HEK293 (cell line): ENCODE measurements around the gene NLGN3.

Experiments used
- CTCF ChIA-PET: fragments of 350-600 bp; formaldehyde crosslinking; extraction: SDS; loops from one replicate; lab custom pipeline; 2021; ENCODE audit warnings: antibody characterized with exemption; lab: Yijun Ruan, JAX
- POLR2A ChIA-PET: fragments of 300-600 bp; formaldehyde crosslinking; extraction: SDS; loops from one replicate; lab custom pipeline; 2020; ENCODE audit warnings: antibody characterized with exemption, inconsistent platforms; lab: Yijun Ruan, JAX
- H3K27ac ChIP-seq: fragments of 200-500 bp; sonication (Bioruptor generic); 2 replicates; pipeline ENCODE4 v1.5.1; 2014; ENCODE audit warnings: low read depth, low read length, control low read depth, inconsistent platforms; ENCODE audit errors: extremely low read depth
- H3K36me3 ChIP-seq, 2 experiments: fragments of 200-500 bp in 1 of 2; sonication (Bioruptor generic) in 1 of 2; 1 replicate in 1 of 2; 2 replicates in 1 of 2; pipeline ENCODE4 v1.5.1; 2014 to 2017; ENCODE audit warnings: inconsistent platforms in 2 of 2, low read length in 2 of 2; ENCODE audit not compliant: control insufficient read depth in 2 of 2, insufficient read depth in 1 of 2
- H3K4me1 ChIP-seq: fragments of 200-500 bp; sonication (Bioruptor generic); 2 replicates; pipeline ENCODE4 v1.5.1; 2014; ENCODE audit warnings: mild to moderate bottlenecking, low read length, inconsistent platforms; ENCODE audit not compliant: control insufficient read depth, insufficient read depth
- H3K4me3 ChIP-seq: 2 replicates; pipeline ENCODE4 v1.5.1; 2011; ENCODE audit warnings: low read depth, mild to moderate bottlenecking, control low read depth, low read length, moderate library complexity
- H3K9me3 ChIP-seq: fragments of 200-500 bp; sonication (Bioruptor generic); 2 replicates; pipeline ENCODE4 v1.5.1; 2014; ENCODE audit warnings: low read depth, low read length, inconsistent platforms; ENCODE audit not compliant: control insufficient read depth, insufficient read depth
- BCL11B ChIP-seq: fragments of 450-650 bp; formaldehyde crosslinking; IDR thresholded peaks from 2 replicates; pipeline ENCODE4 v1.5.1; 2016; ENCODE audit warnings: low read depth, missing biosample characterization, missing genetic modification characterization
- GLIS2 ChIP-seq: fragments of 450-650 bp; formaldehyde crosslinking; IDR thresholded peaks from 2 replicates; pipeline ENCODE4 v1.5.1; 2016; ENCODE audit warnings: missing biosample characterization, missing genetic modification characterization
- SCRT2 ChIP-seq: fragments of 450-650 bp; formaldehyde crosslinking; IDR thresholded peaks from 2 replicates; pipeline ENCODE4 v1.5.1; 2016; ENCODE audit warnings: missing biosample characterization, missing genetic modification characterization
- ZBTB7A ChIP-seq: fragments of 450-650 bp; formaldehyde crosslinking; IDR thresholded peaks from 2 replicates; pipeline ENCODE4 v1.5.1; 2016; ENCODE audit warnings: low read depth, missing biosample characterization, missing genetic modification characterization
- ZNF133 ChIP-seq: fragments of 450-650 bp; formaldehyde crosslinking; IDR thresholded peaks from 2 replicates; pipeline ENCODE4 v1.5.1; 2016; ENCODE audit warnings: missing biosample characterization, missing genetic modification characterization
- ZNF175 ChIP-seq: fragments of 450-650 bp; formaldehyde crosslinking; IDR thresholded peaks from 2 replicates; pipeline ENCODE4 v1.5.1; 2016; ENCODE audit warnings: missing biosample characterization, missing genetic modification characterization
- ZNF19 ChIP-seq: fragments of 450-650 bp; formaldehyde crosslinking; IDR thresholded peaks from 2 replicates; pipeline ENCODE4; 2016; ENCODE audit warnings: missing biosample characterization, missing genetic modification characterization, low read depth
- ZNF2 ChIP-seq: fragments of 450-650 bp; formaldehyde crosslinking; IDR thresholded peaks from 2 replicates; pipeline ENCODE4 v1.5.1; 2016; ENCODE audit warnings: missing biosample characterization, missing genetic modification characterization
- ZNF23 ChIP-seq: fragments of 450-650 bp; formaldehyde crosslinking; IDR thresholded peaks from 2 replicates; pipeline ENCODE4 v1.5.1; 2016; ENCODE audit warnings: missing biosample characterization, missing genetic modification characterization, borderline replicate concordance
- ZNF302 ChIP-seq: fragments of 450-650 bp; formaldehyde crosslinking; IDR thresholded peaks from 2 replicates; pipeline ENCODE4 v1.5.1; 2016; ENCODE audit warnings: missing biosample characterization, missing genetic modification characterization, low read depth
- ZNF473 ChIP-seq: fragments of 450-650 bp; formaldehyde crosslinking; IDR thresholded peaks from 2 replicates; pipeline ENCODE4 v1.5.1; 2017; ENCODE audit warnings: missing biosample characterization, missing genetic modification characterization
- ZNF510 ChIP-seq: fragments of 450-650 bp; formaldehyde crosslinking; IDR thresholded peaks from 2 replicates; pipeline ENCODE4 v1.5.1; 2018; ENCODE audit warnings: mild to moderate bottlenecking, missing genetic modification characterization, missing biosample characterization; ENCODE audit not compliant: insufficient replicate concordance
- ZNF530 ChIP-seq: fragments of 450-650 bp; formaldehyde crosslinking; IDR thresholded peaks from 2 replicates; pipeline ENCODE4 v1.5.1; 2016; ENCODE audit warnings: low read depth, missing biosample characterization, missing genetic modification characterization
- ZNF626 ChIP-seq: fragments of 450-650 bp; sonication (Bioruptor Pico); formaldehyde crosslinking; IDR thresholded peaks from 2 replicates; pipeline ENCODE4 v1.5.1; 2018; ENCODE audit warnings: missing biosample characterization, missing genetic modification characterization, inconsistent platforms
- ZNF707 ChIP-seq: fragments of 450-650 bp; formaldehyde crosslinking; IDR thresholded peaks from 2 replicates; pipeline ENCODE4 v1.5.1; 2016; ENCODE audit warnings: missing biosample characterization, missing genetic modification characterization
- ZNF792 ChIP-seq: fragments of 450-650 bp; formaldehyde crosslinking; IDR thresholded peaks from 2 replicates; pipeline ENCODE4 v1.5.1; 2016; ENCODE audit warnings: missing biosample characterization, missing genetic modification characterization
- ZNF843 ChIP-seq: fragments of 450-650 bp; formaldehyde crosslinking; IDR thresholded peaks from 2 replicates; pipeline ENCODE4 v1.5.1; 2016; ENCODE audit warnings: missing biosample characterization, missing genetic modification characterization
- TF ChIP-seq, protein P1 (sequence below): fragments of 450-650 bp; formaldehyde crosslinking; IDR thresholded peaks from 2 replicates; pipeline ENCODE4 v1.5.1; 2016; ENCODE audit warnings: missing biosample characterization, missing genetic modification characterization
- TF ChIP-seq, protein P2 (sequence below): fragments of 450-650 bp; formaldehyde crosslinking; IDR thresholded peaks from 2 replicates; pipeline ENCODE4 v1.5.1; 2016; ENCODE audit warnings: missing biosample characterization, missing genetic modification characterization
- TF ChIP-seq, protein P3 (sequence below): fragments of 450-650 bp; formaldehyde crosslinking; IDR thresholded peaks from 2 replicates; pipeline ENCODE4 v1.5.1; 2016; ENCODE audit warnings: missing biosample characterization, missing genetic modification characterization
- TF ChIP-seq, protein P4 (sequence below): fragments of 450-650 bp; formaldehyde crosslinking; IDR thresholded peaks from 2 replicates; pipeline ENCODE4 v1.5.1; 2016; ENCODE audit warnings: missing biosample characterization, missing genetic modification characterization, low read depth
- TF ChIP-seq, protein P5 (sequence below): fragments of 450-650 bp; formaldehyde crosslinking; IDR thresholded peaks from 2 replicates; pipeline ENCODE4 v1.5.1; 2016; ENCODE audit warnings: missing biosample characterization, missing genetic modification characterization
- TF ChIP-seq, protein P6 (sequence below): fragments of 450-650 bp; formaldehyde crosslinking; IDR thresholded peaks from 2 replicates; pipeline ENCODE4 v1.5.1; 2016; ENCODE audit warnings: missing biosample characterization, missing genetic modification characterization

NLGN3 gene

DNA sequence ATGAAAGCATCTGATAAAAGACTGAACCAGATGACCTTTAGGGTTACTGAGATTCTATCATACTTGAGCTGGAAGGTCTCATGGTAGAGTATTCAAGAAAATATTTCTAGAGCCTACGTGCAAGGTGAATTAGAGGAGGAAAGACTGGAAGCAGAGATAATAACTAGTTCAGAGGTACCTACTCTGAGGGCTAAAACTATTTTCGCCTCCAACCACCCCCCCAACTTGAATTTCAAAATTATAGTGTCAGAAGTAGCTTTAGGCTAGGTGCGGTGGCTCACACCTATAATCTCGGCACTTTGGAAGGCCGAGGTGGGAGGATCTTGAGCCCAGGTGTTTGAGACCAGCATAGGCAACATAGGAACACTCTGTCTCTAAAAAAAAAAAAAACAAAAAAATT is 30.9 kb downstream of the NLGN3 start:
- H3K4me3 ChIP-seq, result no peak overlapping the region
- H3K27ac ChIP-seq, result no peak overlapping the region
- H3K9me3 ChIP-seq, result no peaks in the 10 kb centered on the region; the same call in 1 of the 2 replicates
- TF ChIP-seq ZNF626 (tag by site-specific recombination) (no peak), BCL11B (tag by site-specific recombination) (no peak), ZNF530 (tag by site-specific recombination) (no peak), ZNF707 (tag by site-specific recombination) (no peak), ZNF23 (tag by site-specific recombination) (no peak), ZNF792 (tag by site-specific recombination) (no peak), ZNF843 (tag by site-specific recombination) (no peak), SCRT2 (tag by site-specific recombination) (no peak), ZNF19 (tag by site-specific recombination) (no peak), GLIS2 (tag by site-specific recombination) (no peak), ZNF133 (no peak), ZNF302 (no peak), ZNF473 (tag by site-specific recombination) (no peak)
- TF ChIP-seq, protein P1, sequence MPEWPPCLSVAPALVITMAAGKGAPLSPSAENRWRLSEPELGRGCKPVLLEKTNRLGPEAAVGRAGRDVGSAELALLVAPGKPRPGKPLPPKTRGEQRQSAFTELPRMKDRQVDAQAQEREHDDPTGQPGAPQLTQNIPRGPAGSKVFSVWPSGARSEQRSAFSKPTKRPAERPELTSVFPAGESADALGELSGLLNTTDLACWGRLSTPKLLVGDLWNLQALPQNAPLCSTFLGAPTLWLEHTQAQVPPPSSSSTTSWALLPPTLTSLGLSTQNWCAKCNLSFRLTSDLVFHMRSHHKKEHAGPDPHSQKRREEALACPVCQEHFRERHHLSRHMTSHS (tag by site-specific recombination), result no peak
- TF ChIP-seq, protein P2, sequence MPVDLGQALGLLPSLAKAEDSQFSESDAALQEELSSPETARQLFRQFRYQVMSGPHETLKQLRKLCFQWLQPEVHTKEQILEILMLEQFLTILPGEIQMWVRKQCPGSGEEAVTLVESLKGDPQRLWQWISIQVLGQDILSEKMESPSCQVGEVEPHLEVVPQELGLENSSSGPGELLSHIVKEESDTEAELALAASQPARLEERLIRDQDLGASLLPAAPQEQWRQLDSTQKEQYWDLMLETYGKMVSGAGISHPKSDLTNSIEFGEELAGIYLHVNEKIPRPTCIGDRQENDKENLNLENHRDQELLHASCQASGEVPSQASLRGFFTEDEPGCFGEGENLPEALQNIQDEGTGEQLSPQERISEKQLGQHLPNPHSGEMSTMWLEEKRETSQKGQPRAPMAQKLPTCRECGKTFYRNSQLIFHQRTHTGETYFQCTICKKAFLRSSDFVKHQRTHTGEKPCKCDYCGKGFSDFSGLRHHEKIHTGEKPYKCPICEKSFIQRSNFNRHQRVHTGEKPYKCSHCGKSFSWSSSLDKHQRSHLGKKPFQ, result no peak
- TF ChIP-seq, protein P3, sequence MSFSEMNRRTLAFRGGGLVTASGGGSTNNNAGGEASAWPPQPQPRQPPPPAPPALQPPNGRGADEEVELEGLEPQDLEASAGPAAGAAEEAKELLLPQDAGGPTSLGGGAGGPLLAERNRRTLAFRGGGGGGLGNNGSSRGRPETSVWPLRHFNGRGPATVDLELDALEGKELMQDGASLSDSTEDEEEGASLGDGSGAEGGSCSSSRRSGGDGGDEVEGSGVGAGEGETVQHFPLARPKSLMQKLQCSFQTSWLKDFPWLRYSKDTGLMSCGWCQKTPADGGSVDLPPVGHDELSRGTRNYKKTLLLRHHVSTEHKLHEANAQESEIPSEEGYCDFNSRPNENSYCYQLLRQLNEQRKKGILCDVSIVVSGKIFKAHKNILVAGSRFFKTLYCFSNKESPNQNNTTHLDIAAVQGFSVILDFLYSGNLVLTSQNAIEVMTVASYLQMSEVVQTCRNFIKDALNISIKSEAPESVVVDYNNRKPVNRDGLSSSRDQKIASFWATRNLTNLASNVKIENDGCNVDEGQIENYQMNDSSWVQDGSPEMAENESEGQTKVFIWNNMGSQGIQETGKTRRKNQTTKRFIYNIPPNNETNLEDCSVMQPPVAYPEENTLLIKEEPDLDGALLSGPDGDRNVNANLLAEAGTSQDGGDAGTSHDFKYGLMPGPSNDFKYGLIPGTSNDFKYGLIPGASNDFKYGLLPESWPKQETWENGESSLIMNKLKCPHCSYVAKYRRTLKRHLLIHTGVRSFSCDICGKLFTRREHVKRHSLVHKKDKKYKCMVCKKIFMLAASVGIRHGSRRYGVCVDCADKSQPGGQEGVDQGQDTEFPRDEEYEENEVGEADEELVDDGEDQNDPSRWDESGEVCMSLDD (tag by site-specific recombination), result no peak
- TF ChIP-seq, protein P4, sequence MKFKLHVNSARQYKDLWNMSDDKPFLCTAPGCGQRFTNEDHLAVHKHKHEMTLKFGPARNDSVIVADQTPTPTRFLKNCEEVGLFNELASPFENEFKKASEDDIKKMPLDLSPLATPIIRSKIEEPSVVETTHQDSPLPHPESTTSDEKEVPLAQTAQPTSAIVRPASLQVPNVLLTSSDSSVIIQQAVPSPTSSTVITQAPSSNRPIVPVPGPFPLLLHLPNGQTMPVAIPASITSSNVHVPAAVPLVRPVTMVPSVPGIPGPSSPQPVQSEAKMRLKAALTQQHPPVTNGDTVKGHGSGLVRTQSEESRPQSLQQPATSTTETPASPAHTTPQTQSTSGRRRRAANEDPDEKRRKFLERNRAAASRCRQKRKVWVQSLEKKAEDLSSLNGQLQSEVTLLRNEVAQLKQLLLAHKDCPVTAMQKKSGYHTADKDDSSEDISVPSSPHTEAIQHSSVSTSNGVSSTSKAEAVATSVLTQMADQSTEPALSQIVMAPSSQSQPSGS (tag by site-specific recombination), result no peak
- no peaks in the 10 kb centered on the region for H3K36me3 ChIP-seq
- no peaks in the 10 kb centered on the region for H3K4me1 ChIP-seq
- CTCF ChIA-PET, result interaction anchor here (0.6 kb wide), 1 partner anchor 86 kb away, joined by 3 read pairs; no protein-coding TSS in a partner anchor
- POLR2A ChIA-PET, result no interaction called here

DNA sequence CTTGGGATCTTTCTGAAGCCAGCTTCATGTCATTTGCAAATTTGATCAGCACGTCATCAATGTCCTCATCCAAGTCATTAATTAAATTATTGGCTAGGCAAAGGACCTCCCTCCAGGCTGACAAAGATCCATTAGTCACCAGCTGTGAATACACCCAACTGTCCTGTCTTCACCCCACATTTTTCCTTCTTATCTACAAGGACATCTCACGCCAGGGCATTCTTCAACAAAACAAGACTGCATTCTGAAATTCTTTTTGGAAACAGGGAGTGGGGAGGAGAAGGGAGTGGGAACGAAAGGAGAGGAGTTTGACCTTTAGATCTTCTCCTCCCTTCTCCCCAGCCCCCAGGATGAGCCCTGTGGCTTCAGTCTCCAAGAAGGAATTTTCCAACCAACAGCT is 32.7 kb downstream of the NLGN3 start:
- H3K4me1 ChIP-seq, result peaks cover under 1% of the 10 kb centered on the region; the same call in 1 of the 2 replicates
- ChIA-PET POLR2A (no interaction called here), CTCF (interaction anchor here (0.7 to 6.6 kb wide), 6 partner anchors 178 to 1137 kb away, joined by 3 to 40 read pairs (median 3); no protein-coding TSS in a partner anchor)
- no peak overlapping the region for H3K4me3 ChIP-seq
- TF ChIP-seq ZNF2 (tag by site-specific recombination) (no peak), SCRT2 (tag by site-specific recombination) (no peak), ZNF175 (tag by site-specific recombination) (no peak), ZNF510 (tag by site-specific recombination) (no peak), ZBTB7A (no peak)
- TF ChIP-seq, protein P5, sequence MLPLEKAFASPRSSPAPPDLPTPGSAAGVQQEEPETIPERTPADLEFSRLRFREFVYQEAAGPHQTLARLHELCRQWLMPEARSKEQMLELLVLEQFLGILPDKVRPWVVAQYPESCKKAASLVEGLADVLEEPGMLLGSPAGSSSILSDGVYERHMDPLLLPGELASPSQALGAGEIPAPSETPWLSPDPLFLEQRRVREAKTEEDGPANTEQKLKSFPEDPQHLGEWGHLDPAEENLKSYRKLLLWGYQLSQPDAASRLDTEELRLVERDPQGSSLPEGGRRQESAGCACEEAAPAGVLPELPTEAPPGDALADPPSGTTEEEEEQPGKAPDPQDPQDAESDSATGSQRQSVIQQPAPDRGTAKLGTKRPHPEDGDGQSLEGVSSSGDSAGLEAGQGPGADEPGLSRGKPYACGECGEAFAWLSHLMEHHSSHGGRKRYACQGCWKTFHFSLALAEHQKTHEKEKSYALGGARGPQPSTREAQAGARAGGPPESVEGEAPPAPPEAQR (tag by site-specific recombination), result no peak
- TF ChIP-seq, protein P6, sequence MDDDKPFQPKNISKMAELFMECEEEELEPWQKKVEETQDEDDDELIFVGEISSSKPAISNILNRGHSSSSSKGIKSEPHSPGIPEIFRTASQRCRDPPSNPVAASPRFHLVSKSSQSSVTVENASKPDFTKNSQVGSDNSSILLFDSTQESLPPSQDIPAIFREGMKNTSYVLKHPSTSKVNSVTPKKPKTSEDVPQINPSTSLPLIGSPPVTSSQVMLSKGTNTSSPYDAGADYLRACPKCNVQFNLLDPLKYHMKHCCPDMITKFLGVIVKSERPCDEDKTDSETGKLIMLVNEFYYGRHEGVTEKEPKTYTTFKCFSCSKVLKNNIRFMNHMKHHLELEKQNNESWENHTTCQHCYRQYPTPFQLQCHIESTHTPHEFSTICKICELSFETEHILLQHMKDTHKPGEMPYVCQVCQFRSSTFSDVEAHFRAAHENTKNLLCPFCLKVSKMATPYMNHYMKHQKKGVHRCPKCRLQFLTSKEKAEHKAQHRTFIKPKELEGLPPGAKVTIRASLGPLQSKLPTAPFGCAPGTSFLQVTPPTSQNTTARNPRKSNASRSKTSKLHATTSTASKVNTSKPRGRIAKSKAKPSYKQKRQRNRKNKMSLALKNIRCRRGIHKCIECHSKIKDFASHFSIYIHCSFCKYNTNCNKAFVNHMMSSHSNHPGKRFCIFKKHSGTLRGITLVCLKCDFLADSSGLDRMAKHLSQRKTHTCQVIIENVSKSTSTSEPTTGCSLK (tag by site-specific recombination), result no peak
- no peaks in the 10 kb centered on the region; the same call in 1 of the 2 replicates for H3K9me3 ChIP-seq
- no peaks in the 10 kb centered on the region for H3K36me3 ChIP-seq
- no peak overlapping the region for H3K27ac ChIP-seq
